Left forelimb (tissue), 1 donor: ENCODE results near the gene STBD1.
"Not testable (repeated sequence)": the region's sequence is repeated elsewhere in the genome, so short reads cannot be mapped to it uniquely, and the experiment has no call there.

Experiments used
- DNase-seq: peaks from one replicate; pipeline ENCODE4 v3.0.0-alpha.2; 2018; ENCODE audit warnings: low spot score

Gene STBD1

GRCh38 chr4:76322236-76322635 is 15.7 kb downstream of the STBD1 start:
- no peak for DNase-seq

- DNase-seq, result no peak
These were observed 18.5 kb downstream of the STBD1 start for GRCh38 chr4:76325072-76325471.

GRCh38 chr4:76326515-76326914 is 20.0 kb downstream of the STBD1 start:
- DNase-seq, result no peak

- DNase-seq, result no peak
These were observed 28.4 kb downstream of the STBD1 start for GRCh38 chr4:76334885-76335284.

- no peak for DNase-seq
These were observed 32.8 kb downstream of the STBD1 start for GRCh38 chr4:76339364-76339763.

GRCh38 chr4:76341063-76341462 is 34.5 kb downstream of the STBD1 start:
- DNase-seq, result no peak

GRCh38 chr4:76342191-76342590 is 35.7 kb downstream of the STBD1 start:
- no peak for DNase-seq

GRCh38 chr4:76342803-76343202 is 36.3 kb downstream of the STBD1 start:
- no peak for DNase-seq

- DNase-seq, result no peak
These were observed 48.3 kb downstream of the STBD1 start for GRCh38 chr4:76354517-76355473.

- DNase-seq, result no peak
These were observed 51.4 kb downstream of the STBD1 start for GRCh38 chr4:76357981-76358380.

GRCh38 chr4:76359881-76360466 is 53.4 kb downstream of the STBD1 start:
- DNase-seq, result not testable (repeated sequence)
